NCI-H2107 (cell line): Measurements from ENCODE around the gene DCUN1D3.
"Not testable (repeated sequence)": the region's sequence is repeated elsewhere in the genome, so short reads cannot be mapped to it uniquely, and the experiment has no call there.

ENCODE experiments used
- DNase-seq: peaks from one replicate; lab custom pipeline; 2025; lab: John Stamatoyannopoulos, UW

The DCUN1D3 gene

DNA sequence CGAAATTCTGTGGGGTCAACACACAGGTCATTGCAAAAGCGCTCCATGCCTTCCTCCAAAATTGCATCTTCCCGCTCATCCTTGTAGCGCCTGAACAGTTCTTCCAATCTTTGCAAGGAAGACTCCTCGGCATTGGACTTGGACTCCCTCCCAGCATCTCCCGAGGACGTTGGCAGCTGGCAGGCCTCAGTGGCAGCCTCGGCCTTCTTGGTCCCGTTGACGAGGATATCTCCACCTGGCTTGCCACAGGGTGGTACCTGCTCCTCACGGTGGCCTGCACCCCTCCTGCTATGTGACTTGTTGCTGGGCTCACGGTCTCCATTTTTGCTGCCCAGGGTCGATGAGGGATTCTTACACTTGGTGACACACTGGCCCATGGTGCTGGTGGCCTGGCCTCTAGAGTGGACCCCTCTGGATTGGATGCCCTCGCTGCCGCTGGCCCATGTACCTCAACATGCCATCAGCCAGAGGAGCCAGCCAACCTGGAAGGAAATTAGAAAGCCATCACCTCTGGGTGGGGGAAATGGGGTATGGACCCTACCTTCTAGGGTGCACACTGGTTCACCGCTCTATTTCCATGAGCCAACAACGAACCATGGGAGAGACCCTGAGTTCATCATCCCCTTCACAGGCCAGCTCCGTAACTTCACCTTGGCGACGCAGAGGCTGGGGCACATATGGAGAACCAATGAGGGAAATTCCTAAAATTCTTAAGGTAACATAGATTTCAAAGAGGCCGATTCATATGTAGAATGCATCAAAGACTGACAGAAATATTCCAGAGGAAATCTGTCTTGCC, 37.8 kb downstream of the DCUN1D3 start:
- no peak for DNase-seq

DNA sequence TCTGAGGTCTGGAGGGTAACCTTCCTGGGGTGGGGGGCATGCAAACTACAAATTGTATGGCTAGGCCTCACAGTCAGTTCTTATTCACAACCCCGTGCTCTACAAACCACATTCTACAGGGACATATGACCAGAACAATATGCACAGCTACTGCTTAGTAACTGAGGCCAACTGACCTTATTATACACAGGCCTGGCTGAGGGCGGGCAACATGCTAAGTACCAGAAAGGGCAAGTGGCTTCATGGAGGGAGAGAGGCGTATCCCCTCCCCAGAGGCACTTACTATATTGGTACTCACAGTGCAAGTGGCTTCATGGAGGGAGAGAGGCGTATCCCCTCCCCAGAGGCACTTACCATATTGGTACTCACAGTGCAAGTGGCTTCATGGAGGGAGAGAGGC, 39.2 kb downstream of the DCUN1D3 start:
- not testable (repeated sequence) for DNase-seq

DNA sequence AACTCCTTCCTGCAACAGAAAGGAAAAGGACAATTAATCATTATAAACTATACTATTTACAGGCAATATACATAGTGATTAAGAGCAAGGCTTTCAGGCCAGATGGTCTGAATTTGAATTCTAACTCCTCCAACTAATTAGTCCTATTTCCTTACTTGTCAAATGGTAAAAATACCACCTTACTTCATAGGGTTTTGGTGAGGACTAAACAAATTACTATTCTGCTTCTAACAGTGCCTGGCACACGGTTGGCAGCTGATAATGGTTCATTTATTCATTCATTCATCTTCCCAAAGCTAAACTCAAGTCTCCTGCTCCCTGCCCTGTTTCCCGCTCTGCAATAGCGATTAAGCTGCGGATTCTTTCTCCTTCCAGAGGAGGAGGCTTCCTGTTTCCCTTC, 39.8 kb downstream of the DCUN1D3 start:
- DNase-seq, result no peak

DNA sequence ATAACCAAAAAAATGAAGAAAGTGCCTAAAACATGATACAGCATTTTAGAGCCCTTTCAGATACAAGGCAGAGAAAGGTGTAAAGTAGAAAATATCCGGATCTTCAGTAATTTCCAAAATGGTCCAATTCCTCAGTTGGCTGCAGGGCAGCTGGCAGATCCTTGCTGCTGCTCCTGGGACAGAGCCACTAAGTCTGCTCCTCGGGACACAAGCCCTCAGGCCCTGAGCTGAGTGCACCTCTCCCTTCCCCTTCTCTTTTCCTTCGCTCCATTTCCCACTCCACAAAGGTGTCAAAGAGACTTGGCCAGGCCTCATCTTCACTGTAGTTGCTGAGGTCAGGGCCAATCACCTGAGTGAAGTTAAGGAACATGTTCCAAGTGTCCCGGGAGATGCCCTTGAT, 40.5 kb downstream of the DCUN1D3 start:
- DNase-seq, result no peak

DNA sequence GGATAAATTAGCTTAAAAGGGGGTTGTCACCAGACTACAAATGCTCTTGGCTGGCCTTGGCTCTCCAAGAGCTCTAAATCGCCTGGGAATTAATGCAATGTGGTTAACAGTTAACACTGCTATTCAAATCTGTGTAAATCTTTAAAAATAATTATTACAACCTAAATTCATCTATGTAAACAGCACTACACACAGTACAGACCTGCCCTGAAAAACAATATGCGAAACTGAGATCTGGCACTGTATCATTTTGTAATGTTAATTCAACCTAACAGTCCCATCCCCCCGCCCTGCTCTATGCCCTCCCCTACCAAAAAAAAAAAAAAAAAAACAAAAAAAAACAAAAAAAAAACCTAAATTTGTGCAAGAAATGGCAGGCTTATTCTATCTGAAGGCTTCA, 40.9 kb downstream of the DCUN1D3 start:
- no peak for DNase-seq

DNA sequence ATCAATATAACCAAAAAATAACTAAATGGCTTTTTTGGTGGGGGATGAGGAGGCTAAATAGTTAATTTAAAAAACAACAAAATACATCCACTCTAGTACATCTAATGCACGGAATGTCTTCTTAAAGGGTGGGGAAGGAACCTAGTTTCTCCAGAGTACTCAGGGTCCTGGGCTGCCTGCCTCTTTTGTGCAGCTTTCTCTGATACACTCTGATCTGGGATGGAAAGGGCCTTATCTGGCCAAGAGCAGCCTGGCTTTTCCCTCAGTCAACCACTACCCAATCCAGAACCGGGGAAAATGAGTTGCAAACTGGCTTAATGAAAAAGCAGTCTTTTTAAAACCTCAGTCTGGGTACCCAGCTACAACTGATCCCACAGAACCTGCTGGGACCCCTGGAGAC, 42.9 kb downstream of the DCUN1D3 start:
- DNase-seq, result no peak

DNA sequence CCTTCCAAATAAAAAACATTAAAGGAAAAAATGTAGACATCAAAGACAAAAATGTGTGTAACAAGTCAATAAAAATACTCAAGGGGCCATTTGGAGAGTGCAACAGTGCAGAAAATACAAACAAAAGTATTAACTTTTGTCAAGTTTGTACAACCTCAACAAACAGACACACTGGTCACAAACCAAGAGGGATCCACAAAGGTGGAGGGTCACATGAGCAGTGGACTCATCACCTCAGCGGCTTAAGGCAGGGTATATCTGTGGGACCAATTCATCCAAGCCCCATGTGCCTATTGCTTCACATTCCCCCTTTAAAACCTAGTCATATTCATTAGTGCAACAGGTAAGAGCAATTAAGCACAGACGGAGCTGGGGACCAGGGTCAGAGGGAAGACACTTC, 45.2 kb downstream of the DCUN1D3 start:
- no peak for DNase-seq

DNA sequence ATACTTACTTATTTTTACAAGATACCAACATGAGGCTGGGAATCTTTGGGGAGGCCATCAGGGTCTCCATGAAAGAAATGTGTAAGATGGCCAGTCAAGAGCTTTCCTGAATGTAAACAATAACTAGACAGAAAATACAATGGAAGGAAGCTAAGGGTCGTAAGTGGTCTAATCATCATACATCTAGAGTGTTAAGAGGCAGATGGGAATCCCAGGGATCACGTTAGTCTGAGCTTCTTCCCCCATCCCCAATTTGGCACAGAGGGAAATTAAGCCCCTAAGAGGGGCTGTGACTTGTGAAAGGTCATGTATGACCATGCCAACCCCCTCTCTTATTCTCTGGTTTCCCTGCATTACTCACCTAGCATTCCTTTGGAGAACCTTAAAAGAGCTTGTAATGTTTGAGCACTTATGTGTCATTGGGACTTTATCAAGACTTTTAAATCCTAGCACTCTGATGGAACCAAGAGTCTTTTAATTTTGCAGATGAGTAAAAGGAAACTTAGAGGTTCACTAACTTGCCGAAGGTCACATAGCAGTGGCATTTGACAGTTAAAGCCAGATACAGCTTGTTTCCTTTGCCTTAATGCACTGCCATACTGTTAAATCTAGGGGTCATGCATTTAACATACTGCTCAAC, 46.1 kb downstream of the DCUN1D3 start:
- DNase-seq, result no peak

DNA sequence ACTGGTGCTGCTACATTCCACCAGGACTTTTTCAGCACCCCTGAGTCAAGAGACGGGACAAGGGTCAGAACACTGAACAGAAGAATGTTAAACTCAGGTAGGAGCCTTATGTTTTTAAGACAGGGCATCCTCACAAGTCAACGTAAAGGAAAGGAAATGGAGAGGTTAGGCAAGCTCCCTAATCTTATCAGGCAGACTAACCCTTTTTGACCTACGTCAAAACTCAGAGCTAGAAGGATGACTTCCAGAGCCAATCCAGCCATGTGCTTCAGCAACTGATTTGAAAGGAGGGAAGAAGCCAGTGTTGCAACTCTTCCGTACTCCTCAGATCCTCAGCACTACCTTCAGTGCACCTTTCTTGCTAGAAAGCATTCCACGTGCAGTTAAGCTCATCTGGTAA, 47.0 kb downstream of the DCUN1D3 start:
- no peak for DNase-seq

DNA sequence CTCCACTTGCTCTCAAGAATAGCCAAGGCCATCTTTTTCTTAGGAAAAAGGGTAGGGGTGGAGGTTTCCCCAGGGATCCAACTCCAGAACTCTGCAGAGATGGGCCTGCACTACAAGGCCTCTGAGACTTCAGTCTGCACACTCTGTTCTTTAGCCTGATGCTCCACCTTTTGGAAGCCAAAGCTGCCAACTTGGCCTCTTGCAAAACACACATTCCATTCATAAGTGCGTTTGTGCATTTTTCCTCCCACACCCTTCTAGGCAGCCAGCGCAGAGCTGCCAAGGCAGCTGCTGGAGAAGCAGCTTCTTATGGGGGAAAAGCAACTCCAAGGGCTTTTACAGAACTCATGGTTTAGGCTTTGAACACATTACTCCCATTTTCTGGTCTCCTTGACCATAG, 48.6 kb downstream of the DCUN1D3 start:
- no peak for DNase-seq

DNA sequence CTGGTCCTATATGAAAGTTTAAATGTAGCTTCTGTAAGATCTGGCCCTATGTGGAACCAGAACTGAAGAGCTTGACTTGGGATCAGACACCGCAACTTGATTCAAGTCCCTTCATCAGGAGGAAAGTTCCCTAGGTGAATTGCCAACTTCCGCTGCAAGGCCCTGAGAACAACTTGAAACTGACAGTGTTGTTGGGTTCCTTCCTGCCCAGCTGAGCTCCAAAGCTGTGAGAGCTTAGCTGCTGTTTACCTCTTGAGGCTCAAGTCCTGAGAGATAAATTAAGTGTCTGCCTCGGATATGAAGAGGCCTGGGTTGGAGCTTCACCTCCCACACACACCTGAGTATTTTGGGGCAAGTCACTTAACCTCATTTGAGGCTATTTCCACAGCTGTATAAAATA, 49.2 kb downstream of the DCUN1D3 start:
- no peak for DNase-seq

DNA sequence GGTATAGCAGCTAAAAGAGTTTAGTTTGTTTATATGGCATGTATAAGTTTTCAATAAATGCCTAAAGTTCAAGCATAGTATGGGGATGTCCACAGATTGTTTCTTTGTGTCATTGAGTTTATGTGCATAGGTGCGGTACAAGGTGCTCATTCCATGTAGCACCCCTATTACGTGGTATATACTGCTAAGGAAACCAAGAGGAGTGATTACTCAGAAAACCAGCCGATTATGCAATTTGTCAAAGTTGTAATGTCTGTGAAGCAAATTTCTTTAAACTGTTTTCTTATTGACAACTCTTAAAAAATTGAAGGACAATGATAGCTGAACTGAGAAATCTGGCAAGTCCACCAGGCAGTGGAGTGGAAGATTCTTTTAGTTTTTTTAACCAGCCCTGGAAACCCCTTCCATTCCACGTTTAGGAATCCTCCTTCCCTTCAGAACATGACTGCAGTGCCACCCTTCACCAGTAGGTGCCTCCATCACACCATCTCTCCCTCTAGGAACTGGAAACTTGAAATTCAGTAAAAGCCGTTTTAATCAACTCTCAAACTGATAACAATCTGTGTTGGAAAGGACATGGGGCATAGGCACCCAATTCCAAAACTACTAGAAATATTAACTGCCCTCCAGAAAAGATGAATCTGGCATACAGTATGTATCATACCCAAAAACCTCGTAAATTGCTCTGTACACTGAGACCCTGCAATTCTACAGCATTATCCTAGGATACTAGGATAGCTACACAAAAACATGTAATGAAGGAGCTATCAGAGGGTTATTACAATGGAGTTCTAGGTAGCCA, 50.4 kb downstream of the DCUN1D3 start:
- DNase-seq, result peak; percentile 8

DNA sequence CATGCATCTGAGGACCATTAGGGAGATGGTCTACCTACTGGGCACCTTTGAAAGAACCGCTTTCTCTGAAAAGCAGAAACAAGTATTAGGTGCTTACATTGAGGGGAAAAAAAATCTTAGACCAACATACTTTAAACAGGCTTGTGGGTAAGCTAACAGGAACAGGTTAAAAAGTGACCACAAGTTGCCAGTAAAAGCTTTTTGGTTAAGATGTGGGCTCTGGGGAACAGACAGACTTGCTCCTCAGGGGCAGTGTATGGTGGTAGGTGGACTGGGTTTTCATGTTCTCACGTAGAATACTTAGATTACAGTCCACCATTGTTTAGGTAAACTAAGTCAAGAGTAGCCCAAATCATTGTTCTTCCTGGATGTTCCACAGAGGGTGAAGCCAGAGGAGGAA, 52.6 kb downstream of the DCUN1D3 start:
- no peak for DNase-seq

DNA sequence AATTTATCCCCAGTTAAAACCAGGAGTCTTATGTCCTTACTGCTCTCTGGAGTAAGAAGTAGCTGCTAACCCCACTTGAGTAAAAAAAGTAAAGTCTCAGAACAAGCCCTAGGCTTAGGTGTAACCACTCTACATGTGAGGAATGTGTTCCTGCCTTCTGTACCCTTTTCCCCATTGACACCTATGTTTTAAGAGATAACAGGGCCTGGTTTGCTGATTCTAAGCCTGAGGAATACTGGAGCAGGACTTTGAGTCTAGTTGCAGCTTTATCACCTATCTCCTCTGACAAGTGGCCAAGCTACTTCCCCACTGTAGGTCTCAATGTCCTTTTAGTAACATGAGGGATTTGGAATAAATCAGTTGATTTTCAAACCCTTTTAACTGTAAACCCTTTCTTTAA, 53.6 kb downstream of the DCUN1D3 start:
- DNase-seq, result no peak

DNA sequence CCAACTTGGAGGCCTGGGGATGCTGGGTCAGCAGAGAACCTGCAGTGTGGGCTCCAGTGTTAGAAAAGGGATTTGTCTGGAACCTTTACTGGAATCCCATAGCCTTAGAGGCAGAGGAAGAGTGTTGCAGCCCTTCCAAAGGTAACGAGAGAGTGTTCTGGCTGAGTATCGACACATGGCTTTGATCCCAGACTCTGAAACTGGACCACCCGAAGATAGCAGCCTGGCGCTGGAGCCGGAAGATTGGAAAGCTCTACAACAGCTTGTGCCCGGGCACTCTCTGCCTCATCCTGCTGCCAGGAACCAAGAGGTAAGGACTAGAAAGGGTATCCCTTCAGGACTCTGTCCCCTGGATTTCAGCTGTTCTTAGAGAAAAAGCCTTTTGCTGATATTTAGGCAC, 54.1 kb downstream of the DCUN1D3 start:
- no peak for DNase-seq

DNA sequence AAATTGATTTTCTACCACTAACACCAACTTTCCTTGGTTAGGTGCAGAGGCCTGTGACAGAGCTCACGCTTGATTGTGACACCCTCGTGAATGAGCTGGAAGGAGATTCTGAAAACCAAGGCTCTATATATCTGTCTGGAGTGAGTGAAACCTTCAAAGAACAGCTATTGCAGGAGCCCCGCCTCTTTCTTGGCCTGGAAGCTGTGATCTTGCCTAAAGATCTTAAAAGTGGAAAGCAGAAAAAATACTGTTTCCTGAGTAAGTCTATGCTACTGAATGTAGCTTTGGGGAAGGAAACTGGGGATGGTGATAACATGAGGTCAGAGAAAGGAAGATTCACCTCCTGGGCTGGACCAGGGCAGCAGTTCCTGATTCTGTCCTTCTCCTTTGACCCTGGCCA, 55.6 kb downstream of the DCUN1D3 start:
- DNase-seq, result no peak

DNA sequence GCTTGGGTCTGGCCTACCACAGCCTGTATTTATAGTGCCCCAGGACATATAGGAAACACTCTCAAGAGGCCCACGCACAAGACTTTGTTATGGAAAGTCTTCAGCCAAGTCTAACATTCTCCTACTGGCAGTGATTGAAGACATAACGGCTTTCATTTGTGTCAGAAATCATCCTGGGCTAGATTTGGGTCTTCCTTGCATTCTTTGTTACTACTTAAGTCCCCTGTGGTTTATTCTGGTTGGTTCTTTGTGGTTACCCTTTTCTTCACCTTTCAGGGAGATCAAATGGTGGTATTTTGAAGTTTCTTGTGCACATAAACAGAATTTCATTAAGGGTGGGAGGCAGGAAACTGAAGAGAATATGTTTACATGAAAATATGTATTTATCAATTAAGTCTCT, 56.1 kb downstream of the DCUN1D3 start:
- no peak for DNase-seq

DNA sequence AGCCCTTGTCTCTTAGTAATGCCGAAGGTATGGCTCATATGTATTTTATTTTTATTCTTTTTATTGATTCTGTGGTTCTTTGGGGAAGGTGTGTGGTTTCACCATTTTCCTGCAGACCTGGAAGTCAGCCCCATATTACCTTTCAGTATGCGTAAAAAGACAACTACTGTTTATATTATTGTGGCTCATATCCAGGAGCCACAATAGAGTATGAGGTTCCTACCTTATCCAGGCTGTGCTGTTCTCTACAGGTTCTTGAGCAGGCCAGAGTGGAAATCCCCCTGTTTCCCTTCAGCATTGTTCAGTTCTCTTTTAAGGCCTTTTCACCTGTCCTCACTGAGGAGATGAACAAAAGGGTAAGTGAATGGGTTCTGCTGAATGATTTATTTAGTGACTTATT, 60.7 kb downstream of the DCUN1D3 start:
- no peak for DNase-seq

DNA sequence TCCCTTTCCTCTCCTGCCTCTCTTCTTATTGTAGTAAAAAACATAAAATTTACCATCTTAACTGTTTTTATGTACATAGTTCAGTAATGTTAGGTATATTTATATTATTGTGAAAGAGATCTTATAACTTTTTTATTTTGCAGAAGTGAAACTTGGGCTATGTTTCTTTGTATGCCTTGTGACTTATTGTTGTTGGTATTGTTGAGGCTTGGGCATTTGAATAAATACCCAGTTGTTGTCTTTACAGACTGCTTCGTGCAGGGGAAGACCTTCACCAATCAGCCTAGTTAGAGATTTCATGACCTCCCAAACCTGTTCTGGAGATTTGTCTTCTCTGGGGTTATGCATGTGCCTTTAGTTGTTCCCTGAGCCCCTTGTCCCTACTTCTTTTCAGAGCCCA, 61.9 kb downstream of the DCUN1D3 start:
- DNase-seq, result no peak

DNA sequence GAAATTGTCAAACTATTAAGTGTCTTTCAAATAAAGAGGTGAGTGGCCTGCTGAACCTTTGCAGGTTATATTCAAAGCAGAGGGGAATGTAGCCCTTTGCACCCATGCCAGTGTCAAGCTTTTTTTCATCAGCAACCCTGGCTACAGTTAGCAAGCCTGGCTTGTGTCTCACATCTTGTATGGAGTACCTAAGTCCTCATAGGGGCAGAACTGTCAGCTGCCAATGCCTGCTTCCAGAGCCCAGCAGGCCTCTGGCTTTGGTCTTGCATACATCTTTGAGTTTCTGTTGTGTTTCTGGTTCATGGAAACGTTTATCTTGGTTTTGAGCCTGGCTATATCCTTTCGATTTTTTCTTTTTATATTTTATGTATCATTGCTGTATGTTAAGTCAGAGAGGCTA, 67.1 kb downstream of the DCUN1D3 start:
- no peak for DNase-seq

DNA sequence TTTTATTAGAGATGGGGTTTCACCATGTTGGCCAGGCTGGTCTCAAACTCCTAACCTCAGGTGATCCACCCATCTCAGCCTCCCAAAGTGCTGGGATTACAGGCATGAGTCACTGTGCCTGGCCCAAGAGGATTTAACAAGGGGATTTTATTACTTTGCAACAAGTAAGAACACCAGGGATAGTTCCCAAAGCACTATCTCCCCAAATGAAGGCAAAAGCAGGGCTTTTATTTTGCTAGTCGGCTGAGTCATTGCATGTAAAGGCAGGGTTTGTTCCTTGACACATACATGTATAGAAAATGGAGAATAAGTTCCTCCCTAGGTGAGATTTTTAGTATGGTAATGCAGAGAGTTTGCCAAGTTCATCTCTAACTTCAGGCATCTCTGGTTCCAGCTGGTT, 69.8 kb downstream of the DCUN1D3 start:
- no peak for DNase-seq

DNA sequence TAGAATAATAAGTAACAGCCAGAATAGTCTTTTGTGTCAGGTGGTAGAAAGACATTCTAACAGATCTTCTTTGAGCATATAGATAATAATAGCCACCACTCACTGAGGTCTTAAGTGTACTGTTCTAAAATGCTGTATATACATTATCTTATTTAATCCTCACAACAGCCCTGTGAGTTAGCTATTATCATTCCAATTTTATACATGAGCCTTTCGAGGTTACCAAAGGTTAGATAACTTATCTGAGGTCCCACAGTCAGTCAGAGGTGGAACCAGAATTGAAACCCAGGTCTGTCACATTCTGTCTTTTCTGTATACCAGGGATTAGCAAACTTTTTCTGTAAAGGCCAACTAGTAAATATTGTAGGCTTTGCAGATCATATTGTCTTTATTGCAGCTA, 70.6 kb downstream of the DCUN1D3 start:
- no peak for DNase-seq

DNA sequence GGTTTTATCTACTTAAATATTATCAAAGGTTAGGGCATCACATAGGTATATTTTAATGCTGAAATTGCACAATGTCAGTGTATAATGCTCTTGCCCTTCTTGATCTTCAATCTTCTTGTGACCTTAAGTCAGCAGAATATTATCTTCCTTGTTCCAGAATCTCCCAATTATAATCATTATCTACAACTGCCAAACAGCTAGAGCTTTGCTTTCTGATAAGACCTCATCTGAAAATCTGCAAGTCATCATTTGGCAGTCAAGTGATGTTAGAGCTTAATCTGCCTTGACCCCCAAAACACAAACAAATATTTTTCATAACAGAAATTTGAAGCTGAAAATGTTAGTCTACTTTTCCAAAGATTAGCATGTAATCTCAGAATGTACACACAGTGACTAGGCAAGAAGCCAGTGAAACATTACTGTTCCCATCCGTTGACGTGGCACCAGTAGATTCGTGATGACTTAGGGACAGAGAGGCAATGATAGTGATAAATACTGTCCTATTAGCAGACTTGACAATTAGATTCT, 74.1 kb downstream of the DCUN1D3 start:
- DNase-seq, result no peak
